HG03095 (cell line): ENCODE results near the gene DNAH10.
"Not testable (repeated sequence)": the region's sequence is repeated elsewhere in the genome, so short reads cannot be mapped to it uniquely, and the experiment has no call there.

ENCODE experiments used
- ATAC-seq: cut with Tn5 transposase; IDR thresholded peaks from one replicate; pipeline ENCODE4 v1.9.1; 2021; ENCODE audit warnings: moderate library complexity; ENCODE audit not compliant: unreplicated experiment

Gene DNAH10

GRCh38 chr12:123748161-123748560 is 13.9 kb upstream of the DNAH10 start:
- no peak for ATAC-seq

GRCh38 chr12:123748661-123749060 is 13.4 kb upstream of the DNAH10 start:
- ATAC-seq = no peak

- no peak for ATAC-seq
These were observed 12.7 kb upstream of the DNAH10 start for GRCh38 chr12:123749355-123749754.

- no peak for ATAC-seq
These were observed 11.9 kb upstream of the DNAH10 start for GRCh38 chr12:123750159-123750656.

- ATAC-seq = no peak
These were observed 10.1 kb upstream of the DNAH10 start for GRCh38 chr12:123752046-123752445.

- no peak for ATAC-seq
These were observed 7.9 kb upstream of the DNAH10 start for GRCh38 chr12:123754041-123754772.

GRCh38 chr12:123757561-123757960 is 4.5 kb upstream of the DNAH10 start:
- ATAC-seq = no peak

- ATAC-seq = no peak
These were observed 1.7 kb upstream of the DNAH10 start for GRCh38 chr12:123760267-123760938.

GRCh38 chr12:123762715-123763052 is 583 bp downstream of the DNAH10 start:
- ATAC-seq = no peak

- no peak for ATAC-seq
These were observed 992 bp downstream of the DNAH10 start for GRCh38 chr12:123763093-123763492.

GRCh38 chr12:123764109-123764508 is 2.0 kb downstream of the DNAH10 start:
- ATAC-seq = no peak

- ATAC-seq = no peak
These were observed 3.5 kb downstream of the DNAH10 start for GRCh38 chr12:123765504-123766035.

- ATAC-seq = peak; percentile 68
These were observed 5.5 kb downstream of the DNAH10 start for GRCh38 chr12:123767613-123768012.

GRCh38 chr12:123771261-123771660 is 9.2 kb downstream of the DNAH10 start:
- ATAC-seq = no peak

GRCh38 chr12:123772074-123772473 is 10.0 kb downstream of the DNAH10 start:
- no peak for ATAC-seq

- ATAC-seq = no peak
These were observed 11.3 kb downstream of the DNAH10 start for GRCh38 chr12:123773375-123773774.

- ATAC-seq = no peak
These were observed 17.4 kb downstream of the DNAH10 start for GRCh38 chr12:123779551-123779950.

- ATAC-seq = no peak
These were observed 21.1 kb downstream of the DNAH10 start for GRCh38 chr12:123782997-123783792.

- ATAC-seq = no peak
These were observed 25.4 kb downstream of the DNAH10 start for GRCh38 chr12:123787466-123787865.

- no peak for ATAC-seq
These were observed 26.4 kb downstream of the DNAH10 start for GRCh38 chr12:123788541-123788940.

- not testable (repeated sequence) for ATAC-seq
These were observed 27.3 kb downstream of the DNAH10 start for GRCh38 chr12:123789422-123789821.
